NB4 (cell line): ENCODE measurements around the gene RASIP1.

Source experiments
- MYC ChIP-seq: IDR thresholded peaks from 2 replicates; pipeline ENCODE4 v1.6.1; 2011; ENCODE audit warnings: low read depth, low read length
- POLR2A ChIP-seq: IDR thresholded peaks from 2 replicates; pipeline ENCODE4 v1.6.1; 2011; ENCODE audit warnings: mild to moderate bottlenecking; ENCODE audit not compliant: insufficient read length; ENCODE audit errors: extremely low read depth
- TF ChIP-seq, protein P1 (sequence below): IDR thresholded peaks from one replicate; pipeline ENCODE4 v1.5.1; 2012; ENCODE audit warnings: low read depth, low read length
- TF ChIP-seq, protein P2 (sequence below): IDR thresholded peaks from 2 replicates; pipeline ENCODE4 v1.6.1; 2011; ENCODE audit warnings: low read depth, low read length

DNA sequence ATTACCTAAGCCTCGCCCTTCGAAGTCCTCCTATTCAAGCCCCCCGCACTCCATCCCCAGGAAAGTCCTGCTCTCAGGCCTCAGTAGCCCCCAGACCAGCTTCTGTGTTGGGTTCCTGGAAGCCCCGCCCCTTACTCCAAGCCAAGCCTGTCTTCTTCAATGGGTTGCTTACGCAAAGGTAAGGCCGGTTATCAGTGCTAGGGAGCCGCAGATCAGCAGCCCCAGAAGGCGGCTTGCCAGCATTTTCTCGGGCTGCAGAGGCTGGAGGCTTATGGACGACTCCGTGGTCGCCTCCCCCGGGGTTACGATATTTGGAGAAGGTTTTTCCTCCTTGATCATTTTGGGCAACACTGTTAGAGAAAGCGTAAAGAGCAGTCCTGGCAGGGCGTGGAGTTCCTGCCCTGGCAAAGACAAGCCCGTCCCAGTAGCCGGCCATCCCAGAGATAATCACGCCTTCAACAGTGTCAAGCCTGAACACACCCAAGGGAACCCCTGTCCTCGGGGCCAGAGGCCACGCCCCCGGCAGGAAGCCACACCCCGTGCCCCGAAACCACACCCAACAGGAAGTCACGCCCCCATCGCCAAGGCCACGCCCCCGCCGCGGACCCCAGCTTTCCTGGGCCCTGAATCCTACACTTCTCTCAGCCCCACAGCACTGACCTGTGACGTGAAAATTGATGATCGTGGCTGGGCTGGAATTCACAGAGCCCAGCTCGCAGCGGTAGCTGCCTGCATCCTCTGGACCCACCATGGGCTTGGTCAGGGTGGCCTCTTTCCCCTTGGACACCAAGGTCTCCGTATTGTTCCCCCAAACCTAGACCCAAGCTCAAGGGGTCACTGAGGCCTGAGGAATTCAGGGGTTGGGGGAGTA is 954 bp upstream of the RASIP1 start:
- TF ChIP-seq POLR2A (peak; percentile 33), MYC (peak; percentile 29; the same call in 1 of the 2 replicates)
- TF ChIP-seq, protein P1, sequence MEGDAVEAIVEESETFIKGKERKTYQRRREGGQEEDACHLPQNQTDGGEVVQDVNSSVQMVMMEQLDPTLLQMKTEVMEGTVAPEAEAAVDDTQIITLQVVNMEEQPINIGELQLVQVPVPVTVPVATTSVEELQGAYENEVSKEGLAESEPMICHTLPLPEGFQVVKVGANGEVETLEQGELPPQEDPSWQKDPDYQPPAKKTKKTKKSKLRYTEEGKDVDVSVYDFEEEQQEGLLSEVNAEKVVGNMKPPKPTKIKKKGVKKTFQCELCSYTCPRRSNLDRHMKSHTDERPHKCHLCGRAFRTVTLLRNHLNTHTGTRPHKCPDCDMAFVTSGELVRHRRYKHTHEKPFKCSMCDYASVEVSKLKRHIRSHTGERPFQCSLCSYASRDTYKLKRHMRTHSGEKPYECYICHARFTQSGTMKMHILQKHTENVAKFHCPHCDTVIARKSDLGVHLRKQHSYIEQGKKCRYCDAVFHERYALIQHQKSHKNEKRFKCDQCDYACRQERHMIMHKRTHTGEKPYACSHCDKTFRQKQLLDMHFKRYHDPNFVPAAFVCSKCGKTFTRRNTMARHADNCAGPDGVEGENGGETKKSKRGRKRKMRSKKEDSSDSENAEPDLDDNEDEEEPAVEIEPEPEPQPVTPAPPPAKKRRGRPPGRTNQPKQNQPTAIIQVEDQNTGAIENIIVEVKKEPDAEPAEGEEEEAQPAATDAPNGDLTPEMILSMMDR = no peak
- TF ChIP-seq, protein P2, sequence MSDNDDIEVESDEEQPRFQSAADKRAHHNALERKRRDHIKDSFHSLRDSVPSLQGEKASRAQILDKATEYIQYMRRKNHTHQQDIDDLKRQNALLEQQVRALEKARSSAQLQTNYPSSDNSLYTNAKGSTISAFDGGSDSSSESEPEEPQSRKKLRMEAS = peak; percentile 75
